ENCODE data around the gene KCNH1.

The KCNH1 gene

DNA sequence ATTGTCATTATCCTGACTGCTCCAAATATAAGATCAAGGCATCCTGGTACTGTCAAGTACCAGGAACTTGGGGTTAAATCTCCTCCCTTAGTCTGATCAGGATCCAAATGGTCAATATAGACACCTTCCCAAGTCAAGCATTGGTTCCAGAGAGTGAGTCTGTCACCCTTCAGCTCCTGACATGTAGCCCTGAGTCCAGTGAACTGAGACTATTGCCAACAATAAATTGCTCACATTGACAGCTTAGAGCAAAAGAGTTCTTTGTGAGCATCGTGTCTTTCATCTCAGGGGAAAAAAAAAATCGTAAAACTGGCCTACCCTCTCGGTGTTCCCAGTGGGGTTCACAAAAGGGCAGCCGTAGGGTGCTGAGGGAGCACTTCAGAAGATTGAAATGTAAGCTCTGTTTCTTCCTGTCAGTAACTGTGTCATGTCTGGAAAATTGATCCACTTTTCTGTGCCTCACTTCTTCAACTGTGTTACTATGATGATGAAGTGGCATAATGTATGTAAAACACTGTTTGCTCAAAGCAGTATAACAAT lies 228.5 kb downstream of the KCNH1 start:
- TF ChIP-seq MYC (IDR thresholded peaks at IDR 0.05; ENCODE audit: low read depth, low read length) (no peak), POLR2A (IDR thresholded peaks at IDR 0.05; ENCODE audit: extremely low read depth, insufficient read length) (no peak)
- H3K4me3 ChIP-seq (ENCODE audit: low read depth, low read length): no peak overlapping the region
- DNase-seq (ENCODE audit: low read depth): no peak

DNA sequence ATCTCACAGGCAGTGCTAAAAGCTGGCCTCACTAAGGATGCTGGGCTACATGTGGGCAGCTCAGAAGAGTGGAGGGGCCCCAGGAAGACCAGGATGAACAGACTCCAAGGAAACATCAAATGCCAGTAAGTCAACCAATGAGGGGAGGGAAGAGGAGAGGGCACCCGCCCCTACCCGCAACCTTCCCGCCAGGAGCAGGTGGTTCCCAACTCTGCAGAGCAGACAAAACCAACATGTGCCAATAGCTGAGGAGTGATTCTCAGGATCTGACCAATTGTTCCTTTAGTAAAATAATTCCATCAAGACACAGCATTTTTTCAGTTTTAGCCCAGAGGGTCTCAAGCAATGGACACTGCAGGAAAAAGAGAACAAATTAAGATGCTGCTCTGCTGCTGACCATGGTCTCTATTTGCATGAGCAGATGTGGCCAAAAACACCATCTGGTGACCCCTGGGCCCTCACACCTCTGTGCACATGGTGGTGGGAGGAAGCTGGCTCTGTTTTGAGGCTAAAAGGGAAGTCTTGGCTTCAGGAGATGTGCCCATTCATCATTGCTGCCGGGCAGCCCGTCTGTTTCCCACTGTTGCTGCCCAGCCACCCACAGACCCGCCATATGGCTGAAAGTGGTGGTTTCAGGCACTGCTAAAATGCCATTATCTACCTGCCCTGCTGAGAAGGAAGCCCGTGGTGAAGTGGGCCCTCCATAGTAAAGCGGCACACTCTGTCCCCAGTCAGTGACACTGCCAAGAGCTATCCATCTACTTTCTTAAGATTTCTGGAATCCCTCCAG lies 231.8 kb downstream of the KCNH1 start:
- DNase-seq (ENCODE audit: low read depth): no peak
- no peak overlapping the region for H3K4me3 ChIP-seq (ENCODE audit: low read depth, low read length)
- TF ChIP-seq, protein P1, sequence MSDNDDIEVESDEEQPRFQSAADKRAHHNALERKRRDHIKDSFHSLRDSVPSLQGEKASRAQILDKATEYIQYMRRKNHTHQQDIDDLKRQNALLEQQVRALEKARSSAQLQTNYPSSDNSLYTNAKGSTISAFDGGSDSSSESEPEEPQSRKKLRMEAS (IDR thresholded peaks at IDR 0.05; ENCODE audit: low read depth, low read length): no peak
- no peak for TF ChIP-seq POLR2A (IDR thresholded peaks at IDR 0.05; ENCODE audit: extremely low read depth, insufficient read length)
- TF ChIP-seq MYC (IDR thresholded peaks at IDR 0.05; ENCODE audit: low read depth, low read length): no peak
- TF ChIP-seq, protein P2, sequence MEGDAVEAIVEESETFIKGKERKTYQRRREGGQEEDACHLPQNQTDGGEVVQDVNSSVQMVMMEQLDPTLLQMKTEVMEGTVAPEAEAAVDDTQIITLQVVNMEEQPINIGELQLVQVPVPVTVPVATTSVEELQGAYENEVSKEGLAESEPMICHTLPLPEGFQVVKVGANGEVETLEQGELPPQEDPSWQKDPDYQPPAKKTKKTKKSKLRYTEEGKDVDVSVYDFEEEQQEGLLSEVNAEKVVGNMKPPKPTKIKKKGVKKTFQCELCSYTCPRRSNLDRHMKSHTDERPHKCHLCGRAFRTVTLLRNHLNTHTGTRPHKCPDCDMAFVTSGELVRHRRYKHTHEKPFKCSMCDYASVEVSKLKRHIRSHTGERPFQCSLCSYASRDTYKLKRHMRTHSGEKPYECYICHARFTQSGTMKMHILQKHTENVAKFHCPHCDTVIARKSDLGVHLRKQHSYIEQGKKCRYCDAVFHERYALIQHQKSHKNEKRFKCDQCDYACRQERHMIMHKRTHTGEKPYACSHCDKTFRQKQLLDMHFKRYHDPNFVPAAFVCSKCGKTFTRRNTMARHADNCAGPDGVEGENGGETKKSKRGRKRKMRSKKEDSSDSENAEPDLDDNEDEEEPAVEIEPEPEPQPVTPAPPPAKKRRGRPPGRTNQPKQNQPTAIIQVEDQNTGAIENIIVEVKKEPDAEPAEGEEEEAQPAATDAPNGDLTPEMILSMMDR (IDR thresholded peaks at IDR 0.05; ENCODE audit: low read depth, low read length): no peak

DNA sequence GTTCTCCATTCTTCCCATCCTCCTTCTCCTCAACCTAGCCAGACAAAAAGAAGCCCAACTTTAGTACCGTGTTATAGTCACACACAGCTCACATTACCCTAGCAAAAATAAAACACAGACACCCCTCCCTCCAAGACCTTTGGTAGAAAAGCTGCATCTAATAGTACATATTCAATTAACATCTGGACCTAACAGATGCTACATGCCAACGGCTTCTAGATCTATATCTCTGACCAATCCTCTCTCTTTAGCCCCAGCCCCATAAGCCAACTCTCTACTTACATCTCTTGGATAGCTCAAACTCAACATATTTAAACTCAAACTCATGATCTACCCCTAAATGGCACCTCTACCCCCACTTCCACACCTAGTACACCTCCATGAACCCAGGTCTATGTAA lies 233.1 kb downstream of the KCNH1 start:
- no peak for DNase-seq (ENCODE audit: low read depth)
- no peak overlapping the region for H3K4me3 ChIP-seq (ENCODE audit: low read depth, low read length)
- TF ChIP-seq, protein P2 (IDR thresholded peaks at IDR 0.05; ENCODE audit: low read depth, low read length): no peak
- no peak for TF ChIP-seq MYC (IDR thresholded peaks at IDR 0.05; ENCODE audit: low read depth, low read length)
- no peak for TF ChIP-seq POLR2A (IDR thresholded peaks at IDR 0.05; ENCODE audit: extremely low read depth, insufficient read length)
- TF ChIP-seq, protein P1 (IDR thresholded peaks at IDR 0.05; ENCODE audit: low read depth, low read length): no peak

DNA sequence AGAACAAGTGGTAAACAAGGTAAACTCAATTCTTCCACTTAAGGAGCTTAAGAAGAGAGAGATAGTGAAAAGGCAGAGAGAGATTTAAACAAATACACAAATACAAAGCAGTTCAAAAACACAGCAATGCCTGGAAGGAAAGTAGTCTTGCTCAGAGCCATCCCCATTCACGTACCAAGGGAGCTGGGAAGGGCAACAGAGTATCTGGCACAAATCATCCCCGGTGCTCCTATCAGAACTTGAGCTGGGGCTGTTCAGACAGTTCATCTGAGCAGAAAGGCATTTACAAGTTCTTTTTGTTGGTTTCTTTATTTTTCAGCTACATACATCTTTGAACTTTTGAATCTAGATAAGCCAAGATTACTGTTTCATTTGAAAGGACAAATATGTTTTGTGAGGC lies 233.9 kb downstream of the KCNH1 start:
- no peak overlapping the region for H3K4me3 ChIP-seq (ENCODE audit: low read depth, low read length)
- TF ChIP-seq, protein P2 (IDR thresholded peaks at IDR 0.05; ENCODE audit: low read depth, low read length): no peak
- TF ChIP-seq MYC (IDR thresholded peaks at IDR 0.05; ENCODE audit: low read depth, low read length) (no peak), POLR2A (IDR thresholded peaks at IDR 0.05; ENCODE audit: extremely low read depth, insufficient read length) (no peak)
- TF ChIP-seq, protein P1 (IDR thresholded peaks at IDR 0.05; ENCODE audit: low read depth, low read length): no peak
- no peak for DNase-seq (ENCODE audit: low read depth)

DNA sequence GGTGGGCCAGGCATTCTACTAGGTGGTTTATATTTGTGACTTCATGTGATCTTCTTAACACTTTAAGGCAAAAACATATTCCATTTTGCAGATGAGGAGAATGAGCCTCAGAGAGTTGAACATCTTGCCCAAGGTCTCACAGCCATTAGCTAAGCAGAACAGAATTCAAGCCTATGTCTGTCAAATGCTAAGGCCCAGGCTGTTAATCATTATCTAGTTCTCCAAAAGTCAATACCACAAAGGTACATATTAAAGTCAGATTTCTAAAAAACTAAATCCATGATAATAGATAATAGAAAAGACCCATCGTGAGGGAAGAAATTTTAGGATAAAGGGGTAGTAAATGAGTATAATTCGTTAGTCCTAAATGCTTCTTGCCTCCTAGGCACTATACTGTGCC lies 234.3 kb downstream of the KCNH1 start:
- no peak overlapping the region for H3K4me3 ChIP-seq (ENCODE audit: low read depth, low read length)
- no peak for TF ChIP-seq MYC (IDR thresholded peaks at IDR 0.05; ENCODE audit: low read depth, low read length)
- TF ChIP-seq POLR2A (IDR thresholded peaks at IDR 0.05; ENCODE audit: extremely low read depth, insufficient read length): no peak
- TF ChIP-seq, protein P1 (IDR thresholded peaks at IDR 0.05; ENCODE audit: low read depth, low read length): no peak
- TF ChIP-seq, protein P2 (IDR thresholded peaks at IDR 0.05; ENCODE audit: low read depth, low read length): no peak
- no peak for DNase-seq (ENCODE audit: low read depth)

DNA sequence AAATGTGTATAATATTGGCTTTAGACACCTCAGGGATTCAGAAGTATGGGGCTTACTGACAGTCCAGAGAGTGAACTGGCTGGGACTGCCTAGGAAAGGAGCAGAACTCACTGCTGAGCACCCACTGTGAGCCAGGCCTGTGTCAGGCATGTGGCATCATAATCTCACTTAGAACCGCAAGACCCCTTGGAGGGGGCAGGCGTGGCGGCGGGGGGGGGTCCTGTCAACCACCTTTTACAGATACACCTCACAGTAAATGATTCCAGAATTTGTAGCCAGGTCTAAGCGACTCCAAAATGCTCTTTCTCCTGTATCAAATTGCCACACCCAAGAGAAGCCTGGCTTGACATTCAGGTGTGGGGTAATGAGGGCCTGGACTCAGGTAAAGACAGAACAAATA lies 235.5 kb downstream of the KCNH1 start:
- TF ChIP-seq MYC (IDR thresholded peaks at IDR 0.05; ENCODE audit: low read depth, low read length) (no peak), POLR2A (IDR thresholded peaks at IDR 0.05; ENCODE audit: extremely low read depth, insufficient read length) (no peak)
- TF ChIP-seq, protein P2 (IDR thresholded peaks at IDR 0.05; ENCODE audit: low read depth, low read length): no peak
- TF ChIP-seq, protein P1 (IDR thresholded peaks at IDR 0.05; ENCODE audit: low read depth, low read length): no peak
- no peak overlapping the region for H3K4me3 ChIP-seq (ENCODE audit: low read depth, low read length)
- no peak for DNase-seq (ENCODE audit: low read depth)
